ENCODE results near the gene NDEL1.

Gene NDEL1

GRCh38 chr17:8406174-8406573 lies 29.5 kb upstream of the NDEL1 start:
- peak; percentile 11 for DNase-seq (ENCODE audit: low spot score)
- Histone ChIP-seq H3K27ac (no peak overlapping the region), H3K4me3 (no peak overlapping the region)
- no peak for TF ChIP-seq CTCF (IDR thresholded peaks at IDR 0.05)

GRCh38 chr17:8408371-8408770 lies 27.3 kb upstream of the NDEL1 start:
- TF ChIP-seq CTCF (IDR thresholded peaks at IDR 0.05): no peak
- H3K27ac ChIP-seq: no peak overlapping the region
- DNase-seq (ENCODE audit: low spot score): no peak
- no peak overlapping the region for H3K4me3 ChIP-seq

- DNase-seq (ENCODE audit: low spot score): peak; percentile 87
- H3K27ac ChIP-seq: no peak overlapping the region
- H3K4me3 ChIP-seq: no peak overlapping the region
- peak; percentile 71 for TF ChIP-seq CTCF (IDR thresholded peaks at IDR 0.05)
Observed at GRCh38 chr17:8409966-8410882, 25.5 kb upstream of the NDEL1 start.

- Histone ChIP-seq H3K27ac (no peak overlapping the region), H3K4me3 (no peak overlapping the region)
- TF ChIP-seq CTCF (IDR thresholded peaks at IDR 0.05): no peak
- DNase-seq (ENCODE audit: low spot score): no peak
Observed at GRCh38 chr17:8410883-8411238, 24.8 kb upstream of the NDEL1 start.

- TF ChIP-seq CTCF (IDR thresholded peaks at IDR 0.05): no peak
- Histone ChIP-seq H3K27ac (no peak overlapping the region), H3K4me3 (no peak overlapping the region)
- DNase-seq (ENCODE audit: low spot score): no peak
Observed at GRCh38 chr17:8412089-8412488, 23.6 kb upstream of the NDEL1 start.

GRCh38 chr17:8413328-8413727 lies 22.4 kb upstream of the NDEL1 start:
- no peak overlapping the region for H3K4me3 ChIP-seq
- no peak for DNase-seq (ENCODE audit: low spot score)
- H3K27ac ChIP-seq: no peak overlapping the region
- no peak for TF ChIP-seq CTCF (IDR thresholded peaks at IDR 0.05)

GRCh38 chr17:8413938-8414337 lies 21.7 kb upstream of the NDEL1 start:
- Histone ChIP-seq H3K27ac (no peak overlapping the region), H3K4me3 (no peak overlapping the region)
- no peak for DNase-seq (ENCODE audit: low spot score)
- no peak for TF ChIP-seq CTCF (IDR thresholded peaks at IDR 0.05)
